Measurements from ENCODE around the gene KCTD1. TPM values are rescaled to one million over a fixed set of nuclear protein-coding genes. Genes with fewer than 3 reads are reported as not detected.

KCTD1 gene
- total RNA-seq, 2 experiments from 2014 or later, result 10.1 to 10.3 TPM

GRCh38 chr18:26526128-26526965, 22.0 kb downstream of the KCTD1 start:
- Histone ChIP-seq H3K79me2 (ENCODE audit: insufficient read depth, low read depth, low read length) (no peaks in the 10 kb centered on the region), H4K20me1 (ENCODE audit: insufficient read depth, low read length) (no peaks in the 10 kb centered on the region), H3K4me3 (ENCODE audit: low read depth, low read length, poor library complexity, severe bottlenecking) (no peak overlapping the region), H3K4me2 (ENCODE audit: low read length) (no peak overlapping the region), H3K27ac (ENCODE audit: low read depth, low read length, poor library complexity, severe bottlenecking) (no peak overlapping the region), H2AFZ (ENCODE audit: low read length) (no peak overlapping the region), H3K4me1 (ENCODE audit: insufficient read depth, low read length, poor library complexity, severe bottlenecking) (no peaks in the 10 kb centered on the region), H3K36me3 (ENCODE audit: insufficient read depth, low read length) (no peaks in the 10 kb centered on the region), H3K9me2 (ENCODE audit: insufficient read depth, low read length) (no peaks in the 10 kb centered on the region), H3K9me3 (ENCODE audit: low read length) (no peaks in the 10 kb centered on the region)
- CTCF ChIA-PET (ENCODE audit: unreplicated experiment), result no interaction called here
- intact Hi-C loops (cut with micrococcal nuclease; ENCODE audit: unreplicated experiment), result no loop called here
- TF ChIP-seq CTCF (conservative IDR thresholded peaks at IDR 0.05; ENCODE audit: low read length) (no peak), EZH2phosphoT487 (IDR thresholded peaks at IDR 0.05; ENCODE audit: borderline replicate concordance, low read depth, low read length) (no peak)
- no TSS peak for BruUV-seq (replicated peaks)
- DNase-seq (ENCODE audit: low spot score), result no peak
- POLR2A ChIA-PET, result interaction anchor here (1.5 to 1.6 kb wide), 2 partner anchors 19 to 143 kb away, joined by 4 to 5 read pairs; no protein-coding TSS in a partner anchor

- Histone ChIP-seq H3K36me3 (ENCODE audit: insufficient read depth, low read length) (no peaks in the 10 kb centered on the region), H3K9me2 (ENCODE audit: insufficient read depth, low read length) (no peaks in the 10 kb centered on the region), H3K4me1 (ENCODE audit: insufficient read depth, low read length, poor library complexity, severe bottlenecking) (no peaks in the 10 kb centered on the region), H3K27ac (ENCODE audit: low read depth, low read length, poor library complexity, severe bottlenecking) (no peak overlapping the region), H3K9me3 (ENCODE audit: low read length) (no peaks in the 10 kb centered on the region), H3K4me3 (ENCODE audit: low read depth, low read length, poor library complexity, severe bottlenecking) (no peak overlapping the region), H4K20me1 (ENCODE audit: insufficient read depth, low read length) (no peaks in the 10 kb centered on the region), H3K79me2 (ENCODE audit: insufficient read depth, low read depth, low read length) (no peaks in the 10 kb centered on the region), H3K4me2 (ENCODE audit: low read length) (no peak overlapping the region), H2AFZ (ENCODE audit: low read length) (no peak overlapping the region)
- ChIA-PET CTCF (ENCODE audit: unreplicated experiment) (no interaction called here), POLR2A (interaction anchor here (0.9 to 1.1 kb wide), 2 partner anchors 19 to 20 kb away, joined by 3 read pairs; no protein-coding TSS in a partner anchor)
- intact Hi-C loops (cut with micrococcal nuclease; ENCODE audit: unreplicated experiment), result no loop called here
- no TSS peak for BruUV-seq (replicated peaks)
- TF ChIP-seq EZH2phosphoT487 (IDR thresholded peaks at IDR 0.05; ENCODE audit: borderline replicate concordance, low read depth, low read length) (no peak), CTCF (conservative IDR thresholded peaks at IDR 0.05; ENCODE audit: low read length) (no peak)
- no peak for DNase-seq (ENCODE audit: low spot score)
These were observed 23.6 kb downstream of the KCTD1 start for GRCh38 chr18:26524504-26525351.

Measured in OCI-LY7 (cell line).